Fibroblast of mammary gland (primary cell): Measurements from ENCODE around the gene ATXN3L.

Experiments used
- DNase-seq: peaks from one replicate; pipeline ENCODE4 v3.0.0-alpha.2; 2010; ENCODE audit warnings: low read depth
- H3K4me3 ChIP-seq: 2 replicates; pipeline ENCODE4 v1.5.1; 2011; ENCODE audit warnings: low read depth, mild to moderate bottlenecking, low read length, moderate library complexity; ENCODE audit not compliant: control insufficient read depth
- TF ChIP-seq, protein P1 (sequence below): conservative IDR thresholded peaks from 2 replicates; pipeline ENCODE4 v1.5.1; 2011; ENCODE audit warnings: low read depth, low read length, inconsistent platforms; ENCODE audit not compliant: control insufficient read depth, insufficient read depth

Gene ATXN3L

DNA sequence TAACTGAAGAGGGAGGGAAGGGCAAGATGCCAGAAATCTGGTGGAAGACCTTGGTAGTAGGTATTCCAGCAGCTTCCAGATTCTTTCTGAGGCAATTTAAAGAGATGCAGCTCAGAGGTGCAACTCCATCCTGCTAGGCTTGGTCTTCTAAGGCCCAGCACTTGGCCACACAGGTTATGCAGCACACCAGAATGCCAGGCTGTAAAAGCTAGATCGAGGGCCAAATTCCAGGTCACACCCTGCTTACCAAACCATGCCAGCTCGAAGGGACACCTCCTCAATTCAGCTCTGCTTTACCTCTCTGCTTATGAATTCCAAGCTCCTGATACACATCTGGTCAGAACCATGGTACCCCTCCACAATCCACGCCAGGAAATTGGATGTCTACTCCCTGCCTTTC is 19.8 kb upstream of the ATXN3L start:
- no peak overlapping the region for H3K4me3 ChIP-seq
- TF ChIP-seq, protein P1, sequence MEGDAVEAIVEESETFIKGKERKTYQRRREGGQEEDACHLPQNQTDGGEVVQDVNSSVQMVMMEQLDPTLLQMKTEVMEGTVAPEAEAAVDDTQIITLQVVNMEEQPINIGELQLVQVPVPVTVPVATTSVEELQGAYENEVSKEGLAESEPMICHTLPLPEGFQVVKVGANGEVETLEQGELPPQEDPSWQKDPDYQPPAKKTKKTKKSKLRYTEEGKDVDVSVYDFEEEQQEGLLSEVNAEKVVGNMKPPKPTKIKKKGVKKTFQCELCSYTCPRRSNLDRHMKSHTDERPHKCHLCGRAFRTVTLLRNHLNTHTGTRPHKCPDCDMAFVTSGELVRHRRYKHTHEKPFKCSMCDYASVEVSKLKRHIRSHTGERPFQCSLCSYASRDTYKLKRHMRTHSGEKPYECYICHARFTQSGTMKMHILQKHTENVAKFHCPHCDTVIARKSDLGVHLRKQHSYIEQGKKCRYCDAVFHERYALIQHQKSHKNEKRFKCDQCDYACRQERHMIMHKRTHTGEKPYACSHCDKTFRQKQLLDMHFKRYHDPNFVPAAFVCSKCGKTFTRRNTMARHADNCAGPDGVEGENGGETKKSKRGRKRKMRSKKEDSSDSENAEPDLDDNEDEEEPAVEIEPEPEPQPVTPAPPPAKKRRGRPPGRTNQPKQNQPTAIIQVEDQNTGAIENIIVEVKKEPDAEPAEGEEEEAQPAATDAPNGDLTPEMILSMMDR: no peak

DNA sequence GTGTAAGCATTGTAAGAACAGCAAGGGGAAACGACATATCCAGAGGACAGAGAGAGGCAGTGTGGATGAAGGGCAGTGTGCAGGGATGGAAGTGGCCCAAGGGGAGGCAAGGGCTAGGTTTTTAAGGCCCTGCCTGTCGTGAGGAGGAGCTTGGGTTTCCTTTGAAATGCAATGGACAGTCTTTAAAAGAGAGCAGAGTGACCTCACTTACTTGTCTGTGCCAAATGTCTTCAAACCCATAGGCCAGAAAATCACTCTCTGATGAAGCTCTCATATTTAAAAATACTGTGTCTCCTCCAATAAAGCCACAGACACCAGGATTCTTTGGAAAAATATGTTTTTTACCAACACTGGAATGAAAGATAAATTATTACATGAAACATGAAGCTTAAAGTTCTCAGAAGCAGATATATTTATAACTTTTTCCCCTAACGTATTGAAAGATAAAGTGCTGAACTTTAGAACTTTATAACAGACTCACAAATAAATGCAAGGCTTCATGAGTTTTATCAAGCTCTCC is 19.2 kb upstream of the ATXN3L start:
- TF ChIP-seq, protein P1: no peak
- DNase-seq: no peak
- no peak overlapping the region for H3K4me3 ChIP-seq

More for the DNA sequence above, 19.8 kb upstream of the ATXN3L start:
- no peak for DNase-seq

DNA sequence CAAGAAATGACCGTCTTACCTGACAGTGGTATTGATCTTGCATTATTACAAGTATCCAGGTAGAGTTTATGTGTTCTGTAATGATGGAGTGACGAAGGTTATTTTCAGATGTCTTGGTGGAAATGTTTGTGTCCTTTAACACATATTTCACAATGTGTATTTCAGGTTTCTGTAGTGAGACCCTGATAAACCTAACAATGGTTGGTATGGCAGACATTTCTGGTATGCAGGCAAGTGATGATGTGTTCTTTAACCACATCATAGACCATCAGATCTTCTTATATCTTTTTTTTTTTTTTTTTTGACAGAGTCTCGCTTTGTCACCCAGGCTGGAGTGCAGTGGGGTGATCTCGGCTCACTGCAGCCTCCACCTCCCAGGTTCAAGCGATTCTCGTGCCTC is 14.6 kb upstream of the ATXN3L start:
- TF ChIP-seq, protein P1: no peak
- DNase-seq: no peak
- H3K4me3 ChIP-seq: no peak overlapping the region

DNA sequence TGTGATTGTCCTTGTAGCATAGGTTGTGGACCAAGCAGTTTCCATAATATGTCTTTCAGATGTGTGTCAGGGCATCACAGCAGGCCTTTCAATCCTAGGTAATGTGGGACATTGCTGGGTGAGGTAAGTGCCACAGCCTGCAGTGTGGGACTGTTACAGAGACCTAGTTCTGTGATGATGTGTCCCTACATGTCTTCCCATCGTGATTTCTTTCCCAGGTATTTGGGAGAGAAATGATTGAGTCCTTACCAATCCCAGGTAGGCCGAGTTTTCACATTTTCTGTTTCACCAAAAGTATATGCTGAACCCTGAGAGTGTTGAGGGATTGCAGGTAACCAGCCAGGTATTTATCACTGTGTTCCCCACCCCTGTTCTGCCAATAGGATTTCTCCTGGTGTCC is 10.6 kb upstream of the ATXN3L start:
- no peak overlapping the region for H3K4me3 ChIP-seq

DNA sequence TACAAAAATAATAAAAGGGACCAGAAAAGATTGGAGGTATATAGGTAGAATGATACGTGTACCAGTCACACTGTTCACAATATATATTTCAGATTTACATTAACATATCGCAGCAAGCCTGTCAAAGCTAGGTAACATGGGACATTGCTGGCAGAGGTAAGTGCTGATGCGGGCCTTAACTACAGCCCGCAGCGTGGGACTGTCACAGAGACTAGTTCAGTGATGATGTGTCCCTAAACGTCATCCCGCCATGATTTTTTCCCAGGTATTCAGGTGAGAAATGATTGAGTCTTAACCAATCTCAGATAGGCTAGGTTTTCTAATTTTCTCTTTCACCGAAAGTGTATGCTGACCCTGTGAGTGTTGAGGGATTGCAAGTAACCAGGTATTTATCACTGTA is 7.8 kb upstream of the ATXN3L start:
- no peak overlapping the region for H3K4me3 ChIP-seq
- DNase-seq: no peak
- TF ChIP-seq, protein P1: no peak

More for the DNA sequence above, 10.6 kb upstream of the ATXN3L start:
- TF ChIP-seq, protein P1: no peak
- no peak for DNase-seq

DNA sequence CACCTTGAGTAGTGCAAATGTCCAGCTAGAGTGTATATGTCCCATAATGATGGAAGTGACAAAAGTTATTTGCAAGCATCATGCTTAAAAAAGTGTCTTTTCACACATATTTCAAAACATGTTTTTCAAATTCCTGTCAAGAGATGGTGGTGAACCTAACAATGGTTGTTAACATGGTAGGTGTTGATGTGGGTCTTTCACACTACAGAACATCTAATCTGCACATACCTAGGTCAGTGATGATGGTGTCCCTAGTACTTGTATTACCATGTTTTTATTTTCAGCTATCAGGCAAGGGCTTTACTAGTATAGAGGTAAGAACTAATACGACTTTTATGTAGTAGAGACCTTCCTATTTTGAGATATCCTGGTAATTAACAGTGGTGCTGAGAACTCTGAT is 3.4 kb upstream of the ATXN3L start:
- H3K4me3 ChIP-seq: no peak overlapping the region

More for the DNA sequence above, 3.4 kb upstream of the ATXN3L start:
- DNase-seq: no peak
- TF ChIP-seq, protein P1: no peak
